OCI-LY3 (cell line): Measurements from ENCODE around the gene ALDH1A1.

Experiments
- CTCF ChIP-seq: fragments of 200-600, 300-600 bp; sonication (generic); IDR thresholded peaks from 2 replicates; pipeline ENCODE4 v1.5.1; 2014; ENCODE audit warnings: antibody characterized with exemption, low read length, low read depth
- EZH2phosphoT487 ChIP-seq: fragments of 200-600 bp; shearing (Covaris generic); IDR thresholded peaks from 2 replicates; pipeline ENCODE4 v1.6.1; 2018; ENCODE audit warnings: antibody characterized with exemption, mixed run types, low read depth

- TF ChIP-seq CTCF (no peak), EZH2phosphoT487 (no peak)
These were observed 45.5 kb upstream of the ALDH1A1 start for GRCh38 chr9:72998363-72998762.
